HG02870 (cell line): ENCODE measurements around the gene PI4K2A.

Experiments
- ATAC-seq: cut with Tn5 transposase; IDR thresholded peaks from one replicate; pipeline ENCODE4 v1.9.1; 2021; ENCODE audit warnings: mild to moderate bottlenecking, moderate library complexity; ENCODE audit not compliant: unreplicated experiment

PI4K2A gene

DNA sequence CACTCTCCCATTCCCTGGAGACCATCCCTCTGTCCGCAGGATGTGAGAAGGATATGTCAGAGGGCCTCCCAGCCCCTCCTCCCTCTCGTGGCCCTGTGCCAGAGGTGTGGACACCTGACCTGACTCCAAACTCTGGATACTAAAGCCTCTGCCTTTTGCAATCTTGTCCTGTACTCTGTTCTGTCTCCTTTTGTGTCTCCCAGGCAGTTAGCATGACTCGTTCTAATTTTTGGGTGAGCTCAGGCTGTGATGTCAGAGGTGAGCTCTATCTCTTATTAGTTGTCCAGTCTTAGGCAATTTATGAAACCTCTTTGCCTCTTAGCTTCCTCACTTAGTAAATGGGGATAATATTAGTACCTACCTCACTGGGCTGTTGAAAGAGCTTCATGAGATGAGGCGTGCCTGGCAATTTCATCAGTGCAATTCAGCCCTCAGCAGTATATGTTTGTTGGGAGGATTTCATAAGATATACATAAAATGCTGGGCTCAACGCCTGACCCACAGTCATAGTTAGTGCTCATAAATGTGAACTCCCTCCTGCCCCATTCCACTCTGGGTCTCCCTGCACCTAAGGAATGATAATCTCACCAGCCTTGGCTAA is 84.0 kb downstream of the PI4K2A start:
- ATAC-seq = no peak
